ENCODE data around the gene CD300LB.

- TF ChIP-seq ZBTB40 (IDR thresholded peaks at IDR 0.05; ENCODE audit: borderline replicate concordance) (no peak), EP300 (IDR thresholded peaks at IDR 0.05; ENCODE audit: borderline replicate concordance in 1 of 2, control insufficient read depth in 1 of 2, low read depth in 2 of 2, low read length in 2 of 2) (no peak), RAD21 (IDR thresholded peaks at IDR 0.05; ENCODE audit: insufficient read depth, low read depth, low read length) (no peak), CTCF (IDR thresholded peaks at IDR 0.05 in 2 of 3, conservative IDR thresholded peaks at IDR 0.05 in 1 of 3; ENCODE audit: control insufficient read depth in 2 of 3, extremely low read depth in 1 of 3, insufficient read depth in 1 of 3, low read depth in 3 of 3, low read length in 3 of 3) (no peak), E2F4 (IDR thresholded peaks at IDR 0.05; ENCODE audit: low read depth, low read length) (no peak), POLR2A (IDR thresholded peaks at IDR 0.05; ENCODE audit: low read depth, low read length) (no peak), MXI1 (IDR thresholded peaks at IDR 0.05; ENCODE audit: low read depth, low read length) (no peak), NFIC (IDR thresholded peaks at IDR 0.05; ENCODE audit: low read depth, low read length) (no peak), PKNOX1 (IDR thresholded peaks at IDR 0.05) (no peak), RCOR1 (conservative IDR thresholded peaks at IDR 0.05; ENCODE audit: low read depth, low read length) (no peak), NR2C2 (IDR thresholded peaks at IDR 0.05; ENCODE audit: borderline replicate concordance, control insufficient read depth, insufficient read length, low read depth) (no peak)
Measured at GRCh38 chr17:74555427-74555940, 24.2 kb upstream of the CD300LB start.

Data from GM12878 (cell line).